ENCODE measurements around the gene AMBRA1.

Gene AMBRA1

DNA sequence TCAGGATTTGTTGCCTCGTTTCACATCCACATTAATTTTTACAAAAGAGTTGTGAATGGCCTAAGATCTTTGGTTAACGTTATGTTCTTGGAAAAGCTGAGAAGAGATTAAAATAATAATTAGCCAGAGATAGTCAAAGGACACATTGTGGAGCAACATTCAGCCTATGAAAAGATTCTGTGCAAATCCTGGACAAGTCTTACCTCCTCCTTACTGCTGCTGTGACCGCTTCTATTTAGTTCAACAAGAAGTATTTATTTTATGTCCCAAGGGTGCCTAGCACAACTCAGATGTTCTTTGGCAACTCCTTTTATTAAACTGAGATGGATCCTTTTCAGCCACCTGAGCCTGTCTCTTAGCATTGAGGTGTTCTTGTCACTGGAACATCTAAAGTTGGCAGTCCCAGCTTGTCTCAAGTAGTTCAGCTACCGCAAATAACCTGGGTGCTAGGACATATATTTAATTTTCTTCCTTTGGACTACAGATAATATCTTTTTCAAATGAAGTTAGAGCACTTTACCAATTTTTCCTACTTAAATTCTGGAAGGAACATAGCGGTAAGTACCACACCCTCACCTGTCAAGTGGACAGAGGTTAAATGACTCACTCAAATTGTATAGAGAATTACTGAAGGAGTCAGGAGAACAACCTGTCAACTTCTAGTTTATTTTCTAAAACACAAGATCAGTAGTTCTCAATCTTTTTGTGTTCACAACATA, 121.7 kb downstream of the AMBRA1 start:
- DNase-seq = no peak

DNA sequence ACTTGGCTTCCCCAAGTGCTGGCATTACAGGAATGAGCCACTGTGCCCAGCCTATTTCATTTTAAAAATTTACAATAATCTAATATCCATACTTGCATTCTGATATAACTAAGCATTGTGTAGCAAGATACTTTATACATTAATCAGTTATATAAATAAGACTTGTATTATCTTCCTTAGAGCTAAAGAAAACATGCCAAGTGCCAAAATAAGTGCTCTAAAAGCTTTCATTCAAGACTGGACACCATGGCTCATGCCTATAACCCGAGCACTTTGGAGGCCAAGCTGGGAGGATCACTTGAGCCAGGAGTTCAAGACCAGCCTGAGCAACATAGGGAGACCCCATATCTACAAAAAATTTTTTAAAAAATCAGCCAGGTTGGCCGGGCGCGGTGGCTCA, 123.9 kb downstream of the AMBRA1 start:
- DNase-seq = no peak

DNA sequence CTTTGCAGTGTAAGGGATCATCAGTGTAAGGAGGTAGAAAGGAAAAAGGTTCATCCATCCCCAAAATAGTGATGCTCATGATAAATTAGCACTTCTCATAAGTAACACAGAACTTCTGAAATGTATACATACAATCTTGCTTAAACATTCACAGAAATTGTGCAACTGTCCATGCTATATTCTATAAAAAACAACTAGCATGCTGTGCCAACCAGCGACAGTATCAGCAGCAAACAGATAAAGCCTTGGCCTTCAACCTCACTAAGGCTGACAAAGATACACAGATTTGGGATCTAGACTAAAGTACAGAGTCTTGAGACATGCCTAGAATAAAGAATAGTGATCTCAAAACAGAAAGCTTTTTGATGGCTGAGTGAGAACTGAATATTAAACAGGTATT, 128.1 kb downstream of the AMBRA1 start:
- DNase-seq = no peak

DNA sequence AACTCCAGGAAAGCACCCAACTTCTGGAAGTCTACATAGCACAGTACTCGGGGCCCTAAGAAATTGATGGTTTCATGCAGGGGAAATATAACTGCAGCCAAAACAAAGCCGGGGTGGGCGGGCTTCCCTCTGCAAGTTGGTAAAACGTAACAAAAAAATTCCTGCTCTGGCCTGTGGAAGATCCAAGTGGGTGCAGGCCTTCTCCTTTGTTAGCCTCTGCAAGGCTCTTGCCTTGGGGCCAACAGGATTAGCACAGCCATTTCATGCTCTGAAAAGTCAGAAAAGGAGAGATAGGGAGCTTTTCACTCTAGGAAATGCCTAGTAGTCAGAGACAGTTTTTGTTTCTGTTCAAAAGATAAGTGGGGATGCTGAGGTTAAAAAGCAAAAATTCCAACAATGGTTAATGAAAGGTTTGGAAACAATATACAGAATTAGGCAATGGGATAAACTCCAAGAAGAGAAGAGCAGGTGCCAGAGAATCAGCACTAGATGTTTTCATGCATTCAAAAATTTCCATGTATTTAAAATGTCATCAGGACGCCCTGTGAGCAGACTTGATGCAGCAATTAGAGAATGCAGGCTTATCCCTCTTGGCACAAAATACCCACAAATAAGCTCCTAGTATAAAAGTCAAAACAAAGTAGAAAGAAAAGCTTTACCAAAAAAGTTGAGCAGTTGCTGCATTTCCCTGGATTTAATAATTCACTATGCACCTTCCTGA, 130.0 kb downstream of the AMBRA1 start:
- DNase-seq = no peak

DNA sequence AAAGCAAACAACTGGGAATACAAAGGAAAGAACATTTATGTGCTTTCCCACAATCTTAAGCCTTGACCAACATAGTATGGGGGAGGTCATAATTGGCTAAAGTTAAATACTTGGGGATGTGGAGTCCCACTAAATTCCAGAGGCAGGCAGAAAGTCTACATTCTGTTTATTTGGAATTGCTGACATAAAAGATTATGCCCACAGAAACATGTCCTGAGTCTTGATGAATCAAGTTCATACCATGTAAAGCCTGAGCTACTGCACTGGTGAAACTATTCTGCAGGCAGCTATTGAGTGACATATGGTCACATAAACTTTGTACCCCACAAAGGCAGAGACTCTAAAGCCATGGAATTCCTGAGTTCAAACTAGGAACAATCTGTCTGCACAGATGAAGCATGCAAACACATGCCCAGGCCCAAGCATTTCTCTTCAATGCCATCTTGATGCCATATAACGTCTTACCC, 132.3 kb downstream of the AMBRA1 start:
- DNase-seq = no peak

DNA sequence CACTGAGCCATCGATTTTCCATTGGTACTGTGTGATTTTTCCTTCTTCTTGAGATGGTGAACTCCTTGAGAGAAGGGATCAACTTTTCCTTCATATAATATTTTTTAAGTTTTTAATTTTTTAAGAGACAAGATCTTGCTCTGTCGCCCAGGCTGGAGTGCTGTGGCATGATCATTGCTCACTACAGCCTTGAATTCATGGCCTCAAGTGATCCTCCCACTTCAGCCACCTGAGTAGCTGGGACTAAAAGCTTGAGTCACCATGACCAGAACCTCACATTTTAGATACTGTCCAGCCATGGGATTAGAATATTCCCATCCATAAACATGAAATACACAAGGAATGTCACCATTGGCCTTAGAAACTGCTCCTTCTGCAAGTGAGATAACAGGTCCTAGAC, 135.3 kb downstream of the AMBRA1 start:
- no peak for DNase-seq

DNA sequence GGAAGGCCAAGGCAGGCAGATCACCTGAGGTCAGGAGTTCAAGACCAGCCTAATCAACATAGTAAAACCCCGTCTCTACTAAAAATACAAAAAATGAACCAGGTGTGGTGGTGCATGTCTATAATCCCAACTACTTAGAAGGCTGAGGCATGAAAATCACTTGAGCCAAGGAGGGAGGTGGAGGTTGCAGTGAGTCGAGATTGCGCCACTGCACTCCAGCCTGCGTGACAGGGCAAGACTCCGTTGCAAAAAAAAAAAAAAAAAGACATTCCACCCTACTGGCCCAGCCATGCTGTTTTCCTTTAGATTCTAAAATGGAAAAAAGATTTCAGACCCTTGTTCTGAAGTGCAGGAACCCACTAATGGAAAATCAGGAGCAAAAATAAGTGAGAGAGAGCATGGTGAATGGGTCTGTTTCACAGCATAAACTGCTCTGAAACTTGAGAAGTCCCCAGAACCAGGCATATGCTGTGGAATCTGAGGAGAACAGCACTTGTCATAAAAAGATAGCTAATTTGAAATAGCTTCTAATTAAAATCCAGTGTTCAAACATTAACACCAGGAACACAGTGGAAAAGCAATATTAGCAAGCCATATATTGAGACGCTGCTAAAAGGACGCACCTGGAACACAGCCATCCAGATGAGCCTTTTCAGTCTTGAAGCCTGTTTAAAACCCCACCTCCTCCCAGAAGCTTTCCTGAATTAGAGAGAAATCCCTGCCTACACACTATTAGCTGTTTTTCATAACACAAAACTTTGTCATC, 136.0 kb downstream of the AMBRA1 start:
- DNase-seq = no peak

DNA sequence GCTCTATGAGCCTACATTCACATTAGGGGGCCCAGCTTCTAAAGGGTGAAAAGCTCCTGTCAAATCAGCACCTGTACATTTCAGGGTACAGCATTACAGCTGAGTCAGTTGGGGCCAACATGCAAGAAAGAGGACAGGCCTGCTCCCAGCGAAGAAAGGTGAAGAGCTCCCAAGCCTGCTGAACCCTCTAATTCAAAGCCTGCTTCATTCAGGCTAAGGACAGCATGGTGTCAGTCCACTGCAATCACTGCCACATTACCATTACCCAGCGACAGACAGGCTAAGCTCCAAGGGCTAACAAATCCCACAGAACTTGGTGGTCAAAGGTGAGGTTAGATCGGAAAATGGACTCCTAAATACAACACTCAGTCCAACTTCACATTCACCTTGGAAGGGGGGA, 136.8 kb downstream of the AMBRA1 start:
- no peak for DNase-seq

DNA sequence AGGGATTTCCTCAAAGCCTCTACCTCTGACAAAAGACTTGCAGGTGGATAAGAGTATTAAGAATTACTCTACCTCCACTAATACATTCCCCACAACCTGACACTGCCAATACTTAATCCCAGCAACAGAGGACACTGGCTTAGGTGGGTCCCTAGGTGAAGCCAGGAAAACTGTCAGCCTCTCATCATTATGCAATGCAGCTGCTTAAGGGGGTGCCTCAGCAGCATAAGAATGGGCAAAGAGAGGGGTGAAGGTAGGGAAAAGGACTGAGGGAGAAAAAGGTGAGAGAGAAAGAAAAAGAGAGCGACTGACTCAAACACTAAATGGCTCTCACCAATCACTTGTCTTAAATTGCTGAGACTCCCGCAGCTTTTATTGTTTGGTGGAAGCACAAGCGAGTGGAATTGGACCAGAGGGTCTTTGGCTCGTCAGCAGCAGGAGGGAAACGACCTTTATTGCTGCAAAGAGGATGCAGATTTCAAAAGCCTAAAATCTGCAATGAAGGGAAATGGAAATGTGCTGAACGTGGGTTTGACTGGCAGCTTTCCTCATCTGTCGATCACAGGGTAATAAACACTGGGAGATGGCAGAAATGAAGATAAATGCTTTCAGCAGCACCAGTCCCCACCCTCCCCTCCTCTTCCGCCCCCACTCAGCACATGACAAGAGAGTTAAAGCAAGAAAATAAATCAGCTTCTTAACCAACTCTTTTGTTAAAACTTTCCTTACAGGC, 137.4 kb downstream of the AMBRA1 start:
- no peak for DNase-seq

DNA sequence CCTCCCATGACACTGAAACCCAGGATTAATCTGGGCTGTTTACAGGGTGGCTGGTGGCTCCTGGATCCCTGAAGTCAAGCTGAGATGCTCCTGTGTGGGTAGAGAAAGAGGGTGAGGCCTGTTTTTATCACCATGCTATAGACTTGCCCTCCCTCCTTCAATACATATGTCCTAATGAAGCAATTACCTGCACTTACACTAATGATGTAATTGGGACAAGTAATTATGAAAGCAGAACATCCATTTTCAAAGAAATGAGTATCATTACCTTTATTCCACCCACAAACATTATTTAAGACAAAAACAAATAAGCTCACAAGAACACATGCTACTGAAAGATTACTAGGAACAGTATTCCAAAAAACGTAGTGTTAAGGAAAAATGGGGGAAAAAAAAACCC, 138.0 kb downstream of the AMBRA1 start:
- DNase-seq = no peak

DNA sequence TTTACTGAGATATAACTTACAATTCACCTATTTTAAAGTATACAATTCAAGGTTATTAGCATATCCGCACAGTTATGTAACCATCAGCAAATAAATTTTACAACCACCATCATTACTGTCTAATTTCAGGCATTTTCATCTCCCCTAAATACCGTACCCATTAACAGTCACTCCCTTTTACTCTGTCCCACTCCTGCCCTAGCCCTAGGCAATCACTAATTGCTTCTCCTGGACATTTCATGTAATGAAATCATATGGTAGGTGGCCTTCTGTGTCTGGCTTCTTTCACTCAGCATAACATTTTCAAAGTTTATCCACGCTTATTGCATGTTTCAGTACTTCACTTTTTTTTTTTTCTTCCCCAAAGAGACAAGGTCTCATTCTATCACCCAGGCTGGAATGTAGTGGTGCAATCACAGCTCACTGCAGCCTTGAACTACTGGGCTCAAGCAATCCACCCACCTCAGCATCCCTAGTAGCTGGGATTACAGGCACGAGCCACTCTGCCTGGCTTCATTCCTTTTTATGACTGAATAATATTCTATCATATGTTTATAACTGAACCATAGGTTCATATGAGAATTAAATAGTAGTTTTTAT, 140.8 kb downstream of the AMBRA1 start:
- no peak for DNase-seq

DNA sequence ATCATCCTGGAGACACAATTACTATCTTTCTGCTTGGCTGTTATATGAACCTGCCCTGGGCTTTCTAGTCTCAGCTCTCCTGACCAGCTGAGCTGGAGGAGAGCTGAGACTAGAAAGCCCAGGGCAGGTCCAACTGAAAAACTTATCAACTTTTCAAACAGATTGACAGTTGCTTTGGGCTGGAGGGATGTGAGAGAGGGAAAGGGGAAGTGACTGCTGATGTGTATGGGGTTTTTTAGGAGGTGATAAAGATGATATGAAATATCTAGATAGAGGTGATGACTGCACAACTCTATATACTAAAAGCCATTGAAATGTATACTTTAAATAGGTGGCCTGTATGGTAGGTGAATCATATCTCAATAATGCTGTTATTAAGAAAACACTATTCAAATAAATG, 142.1 kb downstream of the AMBRA1 start:
- no peak for DNase-seq

DNA sequence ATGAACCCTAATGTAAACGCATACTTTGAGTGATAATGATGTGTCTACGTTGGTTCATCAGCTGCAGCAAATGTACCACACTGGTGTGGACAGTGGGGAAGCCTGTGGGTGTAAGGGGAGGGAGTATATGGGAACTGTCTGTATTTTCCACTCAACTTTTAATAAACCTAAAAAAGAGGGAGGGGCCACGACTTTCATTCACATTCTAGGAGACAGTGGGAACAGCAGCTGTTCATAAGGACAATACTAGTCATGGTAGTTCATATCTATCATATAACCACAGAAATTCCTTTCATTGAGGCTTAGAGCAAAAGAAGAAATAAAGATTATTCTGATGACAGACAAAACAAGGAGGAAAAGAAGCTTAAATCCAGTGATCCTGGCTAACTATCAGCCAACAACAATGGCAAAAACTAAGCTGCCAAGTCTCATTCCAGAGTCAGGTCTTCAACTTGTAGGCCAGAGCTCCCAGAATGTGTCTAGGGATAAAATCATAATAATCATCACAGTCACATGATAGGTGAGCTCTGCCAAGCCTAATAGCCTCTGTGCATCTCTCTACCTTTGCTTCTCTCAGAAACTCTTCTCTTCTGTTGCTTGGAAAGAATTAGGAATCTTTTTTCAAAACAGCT, 142.9 kb downstream of the AMBRA1 start:
- DNase-seq = no peak

DNA sequence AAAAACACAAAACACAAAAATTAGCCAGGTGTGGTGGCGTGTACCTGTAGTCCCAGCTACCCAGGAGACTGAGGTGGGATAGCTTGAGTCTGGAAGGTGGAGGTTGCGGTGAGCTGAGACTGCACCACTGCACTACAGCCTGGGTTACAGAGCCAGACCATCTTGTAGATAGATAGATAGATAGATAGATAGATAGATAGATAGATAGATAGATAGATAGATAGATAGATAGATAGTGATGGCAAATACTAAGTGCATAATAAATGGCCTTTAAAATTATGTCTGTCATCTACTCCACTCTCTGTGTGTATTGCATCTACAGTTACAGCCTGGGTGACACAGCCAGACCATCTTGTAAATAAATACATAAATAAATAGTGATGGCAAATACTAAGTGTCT, 146.3 kb downstream of the AMBRA1 start:
- no peak for DNase-seq

DNA sequence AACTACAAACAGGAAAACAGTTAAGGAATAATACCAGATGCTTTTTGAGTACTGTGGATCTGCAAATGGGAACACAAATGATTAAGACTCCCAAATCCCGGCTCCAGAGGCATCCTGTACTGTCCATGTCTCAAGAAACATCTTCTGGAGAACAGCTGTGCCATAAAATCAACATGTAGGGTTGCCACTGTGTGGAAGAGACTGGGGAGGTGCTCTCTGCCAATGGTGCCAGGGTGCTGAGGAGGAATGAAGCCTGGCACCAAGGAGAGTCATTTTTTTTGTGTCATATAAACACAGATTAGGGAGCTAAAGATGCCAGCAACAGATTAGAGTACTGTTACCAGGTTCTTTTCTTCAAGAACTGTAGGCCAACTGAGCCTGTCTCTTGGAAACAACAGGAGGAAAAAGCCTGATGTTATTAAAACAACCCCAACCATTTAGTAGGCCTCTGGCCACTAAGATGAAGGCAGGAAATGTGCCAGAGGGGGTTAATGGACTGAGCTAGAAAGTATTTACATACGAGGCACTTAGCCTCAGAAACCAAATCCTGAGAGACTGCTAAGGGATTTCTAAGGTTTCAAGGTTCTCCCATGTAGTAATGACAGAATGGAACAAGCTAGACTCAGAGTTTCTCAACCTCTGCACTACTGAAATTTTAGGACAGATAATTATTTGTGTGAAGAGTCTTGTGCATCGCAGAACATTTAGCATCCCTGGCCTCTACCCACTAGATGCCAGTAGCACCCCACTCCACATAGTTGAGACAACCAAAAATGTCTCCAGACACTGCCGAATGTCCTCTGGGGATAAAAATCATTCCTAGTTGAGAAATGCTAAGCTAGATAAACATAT, 147.7 kb downstream of the AMBRA1 start:
- DNase-seq = no peak

DNA sequence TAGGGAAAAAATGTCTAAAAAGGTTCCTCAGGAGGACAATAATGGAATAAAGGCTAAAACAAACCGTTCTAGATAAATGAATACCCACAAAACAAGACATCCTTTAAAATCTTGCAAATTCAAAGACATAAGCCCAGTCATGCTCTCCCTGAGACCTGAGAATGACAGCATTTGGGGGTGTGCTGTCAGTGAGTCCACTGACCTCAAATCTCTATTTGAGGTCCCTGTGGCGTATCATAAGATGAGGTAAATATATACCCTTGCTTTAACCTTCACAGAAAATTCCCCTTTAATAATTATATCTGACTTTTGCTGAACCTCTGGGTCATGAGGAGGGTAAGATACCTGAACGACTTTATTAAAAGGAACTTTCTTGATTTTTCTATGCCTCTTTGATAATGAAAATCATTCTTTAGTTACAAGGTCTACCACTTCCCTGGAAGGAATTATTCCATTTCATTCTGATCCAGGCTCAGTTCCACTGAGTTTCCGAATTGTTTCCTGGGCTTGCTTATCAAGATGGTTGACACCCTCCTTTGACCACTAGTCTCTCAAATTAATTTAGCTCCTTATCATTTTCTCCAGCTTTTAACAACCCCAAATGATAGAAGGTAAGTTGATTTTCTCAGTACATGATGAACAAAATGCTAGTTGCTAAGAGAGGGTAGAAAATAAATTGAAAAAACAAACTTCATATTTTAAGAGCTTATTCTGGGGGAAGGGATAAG, 148.5 kb downstream of the AMBRA1 start:
- no peak for DNase-seq

DNA sequence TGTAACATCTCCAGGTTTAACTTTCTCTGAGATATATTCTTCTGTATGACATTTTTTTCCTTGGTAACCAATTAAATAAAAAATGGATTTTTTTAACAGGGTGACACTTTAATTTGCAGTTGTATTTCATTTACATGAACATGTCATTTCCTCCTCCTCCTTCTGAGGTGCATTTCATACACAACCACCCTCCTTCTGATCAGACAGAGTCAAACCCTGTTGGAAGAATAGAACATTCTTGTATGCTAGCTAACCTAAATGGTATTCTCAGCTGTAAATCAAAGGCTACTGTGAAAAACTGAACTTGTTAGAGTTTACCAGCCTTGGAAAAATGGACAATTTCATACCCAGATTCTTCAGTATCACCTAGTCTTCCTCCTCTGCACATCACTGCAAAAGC, 149.5 kb downstream of the AMBRA1 start:
- no peak for DNase-seq

DNA sequence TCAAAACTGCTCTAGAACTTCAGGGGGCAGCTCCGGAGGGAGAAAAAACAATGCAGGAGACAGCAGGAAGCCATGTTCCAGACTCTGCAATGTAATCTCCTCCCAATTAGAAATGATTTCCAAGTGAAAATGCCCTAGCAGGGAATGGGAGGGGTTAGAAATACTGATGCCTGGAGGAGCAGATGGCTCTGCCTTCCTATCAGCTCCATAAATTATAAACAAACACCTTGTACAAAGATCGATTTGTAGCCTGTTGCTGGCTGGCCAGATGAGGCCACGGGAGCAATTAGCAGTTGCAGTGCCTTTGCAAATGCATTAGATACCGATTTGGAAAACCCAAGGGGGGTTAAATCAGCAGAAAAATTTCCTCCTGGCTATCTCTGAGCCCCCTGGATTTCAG, 155.6 kb downstream of the AMBRA1 start:
- DNase-seq = peak; percentile 3

DNA sequence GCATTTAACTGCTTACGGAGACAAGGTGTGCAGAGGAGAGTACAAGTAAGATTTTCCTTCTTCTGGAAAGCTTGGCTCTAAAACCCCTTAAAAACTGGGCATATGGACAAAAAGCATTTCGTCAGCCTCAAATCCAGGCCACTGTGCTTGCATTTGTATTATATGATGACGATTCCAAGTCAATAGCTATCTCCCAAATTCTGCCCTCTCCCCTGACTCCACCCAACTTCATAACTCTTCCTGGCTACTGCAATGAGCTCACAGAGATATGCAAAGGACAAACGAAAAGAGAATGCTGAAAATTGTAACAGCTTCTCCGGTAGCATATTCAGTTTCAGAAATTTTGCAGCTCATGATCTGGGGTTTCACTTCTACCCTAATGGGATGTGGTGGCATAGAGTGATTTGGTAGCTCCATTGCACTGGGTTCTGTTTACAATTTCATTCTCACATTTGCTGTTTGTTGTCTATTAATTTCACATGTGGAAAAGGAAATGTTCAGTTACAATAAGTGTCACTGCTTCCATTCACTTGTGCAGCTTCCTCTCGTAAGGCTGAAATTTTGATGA, 156.6 kb downstream of the AMBRA1 start:
- DNase-seq = no peak

DNA sequence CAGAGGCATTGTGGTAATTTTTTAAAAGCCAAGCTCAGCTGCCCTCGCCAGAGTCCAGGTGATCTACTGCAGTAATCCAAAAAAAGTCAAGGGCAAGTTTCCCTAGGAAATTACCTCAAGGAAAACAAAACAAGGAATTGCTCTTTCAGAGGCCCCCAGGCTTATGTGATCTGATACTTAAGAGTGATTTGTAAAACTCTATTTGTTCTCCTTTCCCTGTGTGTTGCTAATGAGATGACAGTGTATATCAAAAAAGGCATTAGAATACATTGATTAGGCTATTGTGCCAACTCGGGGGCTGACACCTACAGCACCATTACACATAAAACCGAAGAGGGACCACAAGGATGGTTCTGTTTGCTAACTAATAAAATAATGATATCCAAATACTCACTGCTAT, 157.7 kb downstream of the AMBRA1 start:
- no peak for DNase-seq

Measured in NCI-H446 treated with DMSO at 0.1 percent for 48 hours (cell line).